ENCODE measurements around the gene LIMS2. TPM values are rescaled to one million over a fixed set of nuclear protein-coding genes. Genes with fewer than 3 reads are reported as not detected.

Gene LIMS2
- total RNA-seq, 2 donors from 2014 or later: 80.2 to 91.7 TPM

GRCh38 chr2:127619877-127620705, 55.2 kb downstream of the LIMS2 start:
- DNase-seq (ENCODE audit: low spot score): no peak
- Histone ChIP-seq H3K9me3 (no peaks in the 10 kb centered on the region), H3K27ac (no peak overlapping the region), H3K36me3 (no peaks in the 10 kb centered on the region), H3K4me3 (no peak overlapping the region), H3K27me3 (no peaks in the 10 kb centered on the region), H3K4me1 (no peaks in the 10 kb centered on the region)
- no peak for TF ChIP-seq CTCF (IDR thresholded peaks at IDR 0.05)

GRCh38 chr2:127619203-127619590, 56.1 kb downstream of the LIMS2 start:
- Histone ChIP-seq H3K9me3 (no peaks in the 10 kb centered on the region), H3K27me3 (no peaks in the 10 kb centered on the region), H3K27ac (no peak overlapping the region), H3K4me3 (no peak overlapping the region), H3K4me1 (no peaks in the 10 kb centered on the region), H3K36me3 (no peaks in the 10 kb centered on the region)
- TF ChIP-seq CTCF (IDR thresholded peaks at IDR 0.05): no peak
- no peak for DNase-seq (ENCODE audit: low spot score)

GRCh38 chr2:127618551-127619202, 56.7 kb downstream of the LIMS2 start:
- Histone ChIP-seq H3K9me3 (no peaks in the 10 kb centered on the region), H3K27me3 (no peaks in the 10 kb centered on the region), H3K4me3 (no peak overlapping the region), H3K27ac (no peak overlapping the region), H3K36me3 (no peaks in the 10 kb centered on the region), H3K4me1 (no peaks in the 10 kb centered on the region)
- DNase-seq (ENCODE audit: low spot score): no peak
- TF ChIP-seq CTCF (IDR thresholded peaks at IDR 0.05): no peak

GRCh38 chr2:127615511-127616166, 59.7 kb downstream of the LIMS2 start:
- H3K4me3 ChIP-seq: no peak overlapping the region
- peaks cover 0 to 12% of the 10 kb centered on the region in 2 donors for H3K9me3 ChIP-seq
- no peak for TF ChIP-seq CTCF (IDR thresholded peaks at IDR 0.05)
- H3K4me1 ChIP-seq: no peaks in the 10 kb centered on the region
- no peak for DNase-seq (ENCODE audit: low spot score)
- no peak overlapping the region for H3K27ac ChIP-seq
- H3K27me3 ChIP-seq: no peaks in the 10 kb centered on the region
- H3K36me3 ChIP-seq: no peaks in the 10 kb centered on the region

- no peak for DNase-seq (ENCODE audit: low spot score)
Measured at GRCh38 chr2:127614731-127615130, 60.6 kb downstream of the LIMS2 start.

More at GRCh38 chr2:127614731-127615130, 60.6 kb downstream of the LIMS2 start:
- Histone ChIP-seq H3K4me3 (no peak overlapping the region), H3K9me3 (peaks cover 0 to 14% of the 10 kb centered on the region in 2 donors), H3K27ac (no peak overlapping the region), H3K4me1 (no peaks in the 10 kb centered on the region), H3K27me3 (no peaks in the 10 kb centered on the region), H3K36me3 (no peaks in the 10 kb centered on the region)
- TF ChIP-seq CTCF (IDR thresholded peaks at IDR 0.05): no peak
